ENCODE results near the gene TOR3A. TPM values are rescaled to one million over a fixed set of nuclear protein-coding genes. Genes with fewer than 3 reads are reported as not detected.

TOR3A gene
- total RNA-seq, 1 experiment from 2014 or later = 70.8 TPM

DNA sequence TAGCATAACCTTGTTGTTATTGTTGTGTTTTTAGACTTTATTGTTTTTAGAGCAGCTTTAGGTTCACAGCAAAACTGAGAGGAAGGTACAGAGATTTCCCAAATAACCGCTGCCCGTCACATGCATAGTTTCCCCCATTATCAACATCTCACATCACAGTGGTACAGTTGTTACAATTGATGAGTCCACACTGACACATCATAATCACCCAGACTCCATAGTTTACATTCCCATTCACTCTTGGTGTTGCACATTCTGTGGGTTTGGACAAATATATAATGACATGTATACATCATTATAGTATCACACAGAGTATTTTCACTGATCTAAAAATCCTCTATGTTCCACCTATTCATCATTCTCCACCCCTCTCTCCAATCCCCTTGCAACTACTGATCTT lies 25.9 kb upstream of the TOR3A start:
- ATAC-seq (peak; percentile 58), DNase-seq (peak; percentile 77)
- Histone ChIP-seq H3K9ac (ENCODE audit: low read length) (no peak overlapping the region), H3K79me2 (ENCODE audit: low read length) (no peaks in the 10 kb centered on the region), H3K4me3 (ENCODE audit: low read length) (no peak overlapping the region), H3F3A (ENCODE audit: low read length, unreplicated experiment) (no peaks in the 10 kb centered on the region), H4K20me1 (ENCODE audit: low read length) (no peaks in the 10 kb centered on the region), H3K27ac (ENCODE audit: low read length) (peak overlapping the region; percentile 55), H3K9me3 (ENCODE audit: low read length) (no peaks in the 10 kb centered on the region), H3K4me2 (ENCODE audit: low read length) (0 out of 2 replicates have a peak overlapping the region, but pooled peaks have one; percentile 29), H3K27me3 (ENCODE audit: low read length) (no peaks in the 10 kb centered on the region), H3K4me1 (ENCODE audit: insufficient read depth, low read length) (peaks cover 45% of the 10 kb centered on the region), H3K9me2 (replicated peaks; ENCODE audit: low read length) (no peaks in the 10 kb centered on the region), H2AFZ (ENCODE audit: low read length) (no peak overlapping the region), H3K36me3 (ENCODE audit: low read depth, low read length) (peaks cover 4% of the 10 kb centered on the region; the same call in 1 of the 2 replicates)
- intact Hi-C loops (cut with micrococcal nuclease) = no loop called here
- ChIA-PET CTCF (no interaction called here), POLR2A (ENCODE audit: unreplicated experiment) (no interaction called here)
- TF ChIP-seq EZH2 (IDR thresholded peaks at IDR 0.05; ENCODE audit: low read length, unreplicated experiment) (no peak), EZH2phosphoT487 (IDR thresholded peaks at IDR 0.05; ENCODE audit: borderline replicate concordance, low read length) (no peak)
- TF ChIP-seq, protein P1, sequence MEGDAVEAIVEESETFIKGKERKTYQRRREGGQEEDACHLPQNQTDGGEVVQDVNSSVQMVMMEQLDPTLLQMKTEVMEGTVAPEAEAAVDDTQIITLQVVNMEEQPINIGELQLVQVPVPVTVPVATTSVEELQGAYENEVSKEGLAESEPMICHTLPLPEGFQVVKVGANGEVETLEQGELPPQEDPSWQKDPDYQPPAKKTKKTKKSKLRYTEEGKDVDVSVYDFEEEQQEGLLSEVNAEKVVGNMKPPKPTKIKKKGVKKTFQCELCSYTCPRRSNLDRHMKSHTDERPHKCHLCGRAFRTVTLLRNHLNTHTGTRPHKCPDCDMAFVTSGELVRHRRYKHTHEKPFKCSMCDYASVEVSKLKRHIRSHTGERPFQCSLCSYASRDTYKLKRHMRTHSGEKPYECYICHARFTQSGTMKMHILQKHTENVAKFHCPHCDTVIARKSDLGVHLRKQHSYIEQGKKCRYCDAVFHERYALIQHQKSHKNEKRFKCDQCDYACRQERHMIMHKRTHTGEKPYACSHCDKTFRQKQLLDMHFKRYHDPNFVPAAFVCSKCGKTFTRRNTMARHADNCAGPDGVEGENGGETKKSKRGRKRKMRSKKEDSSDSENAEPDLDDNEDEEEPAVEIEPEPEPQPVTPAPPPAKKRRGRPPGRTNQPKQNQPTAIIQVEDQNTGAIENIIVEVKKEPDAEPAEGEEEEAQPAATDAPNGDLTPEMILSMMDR (conservative IDR thresholded peaks at IDR 0.05; ENCODE audit: low read depth, low read length) = no peak
- no TSS peak for BruUV-seq (replicated peaks)

DNA sequence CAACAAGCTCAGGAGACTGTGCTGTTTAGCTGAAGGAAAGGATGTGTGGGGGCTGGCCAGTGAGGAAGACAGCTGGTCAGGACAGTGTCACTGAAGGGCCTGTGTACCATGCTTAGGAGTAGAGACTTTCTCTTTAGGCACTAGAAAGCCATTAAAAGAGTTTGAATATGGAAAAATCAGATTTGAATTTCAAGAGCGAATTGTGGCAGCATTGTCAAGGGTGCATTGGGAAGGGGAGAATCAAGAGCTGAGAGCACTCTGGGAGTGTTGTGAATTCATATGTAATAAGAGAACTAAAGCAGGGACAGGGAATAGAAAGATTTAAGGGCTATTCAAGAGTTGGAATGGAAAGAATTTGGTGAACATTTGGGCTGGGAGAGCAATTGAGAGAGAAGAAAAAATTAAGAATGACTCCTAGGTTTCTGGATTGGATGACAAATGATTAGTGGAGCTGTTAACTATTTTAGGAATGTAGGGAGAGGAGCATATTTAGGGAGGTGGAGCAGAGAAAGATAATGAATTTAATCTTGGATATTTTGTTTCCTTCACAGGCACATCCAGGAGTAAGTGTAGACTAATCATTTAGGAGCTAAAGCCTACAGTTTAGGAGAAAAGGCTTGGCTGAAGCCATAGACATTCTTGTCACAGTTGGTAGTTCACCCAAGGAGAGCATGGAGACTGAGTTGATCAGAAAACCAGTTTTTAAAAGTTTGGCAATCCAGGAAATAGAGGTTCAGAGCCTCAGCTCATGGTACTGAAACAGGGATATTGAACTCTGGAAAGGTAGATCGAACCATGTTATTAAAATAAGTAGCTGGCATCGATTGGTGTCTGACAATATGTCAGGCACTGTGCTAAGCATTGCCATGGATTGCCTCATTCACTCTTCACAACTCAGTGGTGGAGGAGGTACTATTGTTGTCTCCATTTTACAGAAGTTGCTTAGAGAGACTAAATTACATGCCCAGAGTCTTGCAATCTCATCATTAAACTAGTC lies 23.1 kb upstream of the TOR3A start:
- no peak overlapping the region for H3K9ac ChIP-seq (ENCODE audit: low read length)
- H3K36me3 ChIP-seq (ENCODE audit: low read depth, low read length) = peaks cover 4% of the 10 kb centered on the region; the same call in 1 of the 2 replicates
- no peaks in the 10 kb centered on the region for H3F3A ChIP-seq (ENCODE audit: low read length, unreplicated experiment)
- CTCF ChIA-PET = no interaction called here
- H3K9me3 ChIP-seq (ENCODE audit: low read length) = no peaks in the 10 kb centered on the region
- H3K4me1 ChIP-seq (ENCODE audit: insufficient read depth, low read length) = peaks cover 32% of the 10 kb centered on the region
- ATAC-seq = peak; percentile 15; the same call in 1 of the 2 replicates
- peak overlapping the region; percentile 17; the same call in 1 of the 2 replicates for H3K4me2 ChIP-seq (ENCODE audit: low read length)
- BruUV-seq (replicated peaks) = no TSS peak
- no peaks in the 10 kb centered on the region for H3K27me3 ChIP-seq (ENCODE audit: low read length)
- intact Hi-C loops (cut with micrococcal nuclease) = no loop called here
- DNase-seq = peak; percentile 42
- H3K27ac ChIP-seq (ENCODE audit: low read length) = no peak overlapping the region
- H4K20me1 ChIP-seq (ENCODE audit: low read length) = no peaks in the 10 kb centered on the region
- no peaks in the 10 kb centered on the region for H3K9me2 ChIP-seq (replicated peaks; ENCODE audit: low read length)
- no peak overlapping the region for H3K4me3 ChIP-seq (ENCODE audit: low read length)
- no peak overlapping the region for H2AFZ ChIP-seq (ENCODE audit: low read length)
- TF ChIP-seq EZH2 (IDR thresholded peaks at IDR 0.05; ENCODE audit: low read length, unreplicated experiment) = no peak
- TF ChIP-seq EZH2phosphoT487 (IDR thresholded peaks at IDR 0.05; ENCODE audit: borderline replicate concordance, low read length) = no peak
- TF ChIP-seq, protein P1 (conservative IDR thresholded peaks at IDR 0.05; ENCODE audit: low read depth, low read length) = no peak
- H3K79me2 ChIP-seq (ENCODE audit: low read length) = no peaks in the 10 kb centered on the region
- POLR2A ChIA-PET (ENCODE audit: unreplicated experiment) = no interaction called here

All from PC-3 (cell line).